HG02870 (cell line): Measurements from ENCODE around the gene SCAMP4.
A peak's percentile ranks its signal among the peaks of the same experiment; 100 is the strongest.

ENCODE experiments used
- ATAC-seq: cut with Tn5 transposase; IDR thresholded peaks from one replicate; pipeline ENCODE4 v1.9.1; 2021; ENCODE audit warnings: mild to moderate bottlenecking, moderate library complexity; ENCODE audit not compliant: unreplicated experiment

The SCAMP4 gene

GRCh38 chr19:1912760-1913505 is 7.7 kb downstream of the SCAMP4 start:
- ATAC-seq: no peak

GRCh38 chr19:1913781-1914577 is 8.8 kb downstream of the SCAMP4 start:
- ATAC-seq: no peak

- ATAC-seq: no peak
These were observed 9.7 kb downstream of the SCAMP4 start for GRCh38 chr19:1914826-1915341.

- ATAC-seq: no peak
These were observed 11.9 kb downstream of the SCAMP4 start for GRCh38 chr19:1917146-1917545.

GRCh38 chr19:1917926-1918325 is 12.7 kb downstream of the SCAMP4 start:
- ATAC-seq: no peak

- no peak for ATAC-seq
These were observed 13.8 kb downstream of the SCAMP4 start for GRCh38 chr19:1918975-1919374.

- ATAC-seq: no peak
These were observed 15.4 kb downstream of the SCAMP4 start for GRCh38 chr19:1920644-1921043.

GRCh38 chr19:1921326-1921725 is 16.1 kb downstream of the SCAMP4 start:
- ATAC-seq: no peak

- ATAC-seq: no peak
These were observed 16.6 kb downstream of the SCAMP4 start for GRCh38 chr19:1921825-1922224.

GRCh38 chr19:1922803-1923202 is 17.6 kb downstream of the SCAMP4 start:
- no peak for ATAC-seq

- ATAC-seq: peak; percentile 69
These were observed 18.1 kb downstream of the SCAMP4 start for GRCh38 chr19:1923319-1923718.

GRCh38 chr19:1924320-1924961 is 19.2 kb downstream of the SCAMP4 start:
- no peak for ATAC-seq

- ATAC-seq: no peak
These were observed 20.3 kb downstream of the SCAMP4 start for GRCh38 chr19:1925544-1925943.

- ATAC-seq: no peak
These were observed 24.0 kb downstream of the SCAMP4 start for GRCh38 chr19:1929021-1929742.

- no peak for ATAC-seq
These were observed 26.2 kb downstream of the SCAMP4 start for GRCh38 chr19:1931445-1931844.

- ATAC-seq: no peak
These were observed 27.2 kb downstream of the SCAMP4 start for GRCh38 chr19:1932395-1932794.

- ATAC-seq: no peak
These were observed 28.0 kb downstream of the SCAMP4 start for GRCh38 chr19:1933244-1933643.

- no peak for ATAC-seq
These were observed 28.7 kb downstream of the SCAMP4 start for GRCh38 chr19:1933942-1934341.

GRCh38 chr19:1935484-1936208 is 30.4 kb downstream of the SCAMP4 start:
- ATAC-seq: no peak

- ATAC-seq: no peak
These were observed 31.2 kb downstream of the SCAMP4 start for GRCh38 chr19:1936430-1936829.
